Sigmoid colon (tissue), 4 donors: Measurements from ENCODE around the gene C3orf70.
"Not testable (repeated sequence)": the region's sequence is repeated elsewhere in the genome, so short reads cannot be mapped to it uniquely, and the experiment has no call there.

Source experiments
- EP300 ChIP-seq, 4 donors: sonication (generic); formaldehyde crosslinking; IDR thresholded peaks; one replicate each; pipeline ENCODE4 v1.6.1; 2017; ENCODE audit warnings: antibody characterized with exemption in 4 of 4
- POLR2A ChIP-seq, 2 donors: fragments of 450-650 bp; IDR thresholded peaks; one replicate each; pipeline ENCODE4 v1.6.1; 2016; ENCODE audit warnings: antibody characterized with exemption in 2 of 2, mild to moderate bottlenecking in 2 of 2, moderate library complexity in 2 of 2
- POLR2AphosphoS5 ChIP-seq, 4 donors: sonication (generic); formaldehyde crosslinking; IDR thresholded peaks; one replicate each; pipeline ENCODE4 v1.6.1; 2017; ENCODE audit warnings: antibody characterized with exemption in 4 of 4
- TF ChIP-seq, protein P1 (sequence below), 4 experiments: fragments of 450-650 bp in 3 of 4; fragments of 200-600 bp in 1 of 4; IDR thresholded peaks; one replicate each; pipeline ENCODE4 v1.5.1; 2016 to 2019; ENCODE audit warnings: antibody characterized with exemption in 4 of 4, mild to moderate bottlenecking in 3 of 4, moderate library complexity in 2 of 4

DNA sequence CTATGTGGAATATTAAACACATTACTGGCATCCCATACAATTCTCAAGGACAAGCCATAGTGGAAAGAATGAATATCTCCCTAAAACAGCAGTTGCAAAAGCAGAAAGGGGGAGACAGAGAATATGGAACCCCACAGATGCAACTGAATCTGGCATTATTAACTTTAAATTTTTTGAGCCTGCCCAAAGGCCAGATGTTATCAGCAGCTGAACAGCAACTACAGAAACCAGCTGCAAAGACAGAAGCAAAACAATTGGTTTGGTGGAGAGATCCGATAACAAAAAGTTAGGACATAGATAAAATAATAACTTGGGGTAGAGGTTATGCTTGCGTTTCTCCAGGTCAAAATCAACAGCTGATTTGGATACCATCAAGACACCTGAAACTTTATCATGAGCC, 43.8 kb downstream of the C3orf70 start:
- TF ChIP-seq, protein P1, sequence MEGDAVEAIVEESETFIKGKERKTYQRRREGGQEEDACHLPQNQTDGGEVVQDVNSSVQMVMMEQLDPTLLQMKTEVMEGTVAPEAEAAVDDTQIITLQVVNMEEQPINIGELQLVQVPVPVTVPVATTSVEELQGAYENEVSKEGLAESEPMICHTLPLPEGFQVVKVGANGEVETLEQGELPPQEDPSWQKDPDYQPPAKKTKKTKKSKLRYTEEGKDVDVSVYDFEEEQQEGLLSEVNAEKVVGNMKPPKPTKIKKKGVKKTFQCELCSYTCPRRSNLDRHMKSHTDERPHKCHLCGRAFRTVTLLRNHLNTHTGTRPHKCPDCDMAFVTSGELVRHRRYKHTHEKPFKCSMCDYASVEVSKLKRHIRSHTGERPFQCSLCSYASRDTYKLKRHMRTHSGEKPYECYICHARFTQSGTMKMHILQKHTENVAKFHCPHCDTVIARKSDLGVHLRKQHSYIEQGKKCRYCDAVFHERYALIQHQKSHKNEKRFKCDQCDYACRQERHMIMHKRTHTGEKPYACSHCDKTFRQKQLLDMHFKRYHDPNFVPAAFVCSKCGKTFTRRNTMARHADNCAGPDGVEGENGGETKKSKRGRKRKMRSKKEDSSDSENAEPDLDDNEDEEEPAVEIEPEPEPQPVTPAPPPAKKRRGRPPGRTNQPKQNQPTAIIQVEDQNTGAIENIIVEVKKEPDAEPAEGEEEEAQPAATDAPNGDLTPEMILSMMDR (IDR thresholded peaks at IDR 0.05): not testable (repeated sequence)
- not testable (repeated sequence) for TF ChIP-seq POLR2AphosphoS5, POLR2A, EP300 (IDR thresholded peaks at IDR 0.05)
